ENCODE measurements around the gene AGBL1. TPM values are rescaled to one million over a fixed set of nuclear protein-coding genes. Genes with fewer than 3 reads are reported as not detected.

The AGBL1 gene
- total RNA-seq, 6 experiments from 2014 or later: not detected

- no peaks in the 10 kb centered on the region for H3K36me3 ChIP-seq
- no peak overlapping the region for H3K27ac ChIP-seq
- no peaks in the 10 kb centered on the region for H3K4me1 ChIP-seq
- WGBS (ENCODE audit: insufficient coverage, low coverage, low lambda C conversion rate, missing lambda C conversion rate): 23% methylated on average over 6 of the region's 8 CpGs
- intact Hi-C loops (cut with DNase I): no loop called here
- no peaks in the 10 kb centered on the region for H3K9me3 ChIP-seq
- H3K27me3 ChIP-seq: no peaks in the 10 kb centered on the region
- ATAC-seq (no peak), DNase-seq (no peak)
- TF ChIP-seq, protein P1, sequence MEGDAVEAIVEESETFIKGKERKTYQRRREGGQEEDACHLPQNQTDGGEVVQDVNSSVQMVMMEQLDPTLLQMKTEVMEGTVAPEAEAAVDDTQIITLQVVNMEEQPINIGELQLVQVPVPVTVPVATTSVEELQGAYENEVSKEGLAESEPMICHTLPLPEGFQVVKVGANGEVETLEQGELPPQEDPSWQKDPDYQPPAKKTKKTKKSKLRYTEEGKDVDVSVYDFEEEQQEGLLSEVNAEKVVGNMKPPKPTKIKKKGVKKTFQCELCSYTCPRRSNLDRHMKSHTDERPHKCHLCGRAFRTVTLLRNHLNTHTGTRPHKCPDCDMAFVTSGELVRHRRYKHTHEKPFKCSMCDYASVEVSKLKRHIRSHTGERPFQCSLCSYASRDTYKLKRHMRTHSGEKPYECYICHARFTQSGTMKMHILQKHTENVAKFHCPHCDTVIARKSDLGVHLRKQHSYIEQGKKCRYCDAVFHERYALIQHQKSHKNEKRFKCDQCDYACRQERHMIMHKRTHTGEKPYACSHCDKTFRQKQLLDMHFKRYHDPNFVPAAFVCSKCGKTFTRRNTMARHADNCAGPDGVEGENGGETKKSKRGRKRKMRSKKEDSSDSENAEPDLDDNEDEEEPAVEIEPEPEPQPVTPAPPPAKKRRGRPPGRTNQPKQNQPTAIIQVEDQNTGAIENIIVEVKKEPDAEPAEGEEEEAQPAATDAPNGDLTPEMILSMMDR (IDR thresholded peaks at IDR 0.05): no peak
- no peak for TF ChIP-seq POLR2A (IDR thresholded peaks at IDR 0.05)
- no peak overlapping the region for H3K4me3 ChIP-seq
Observed at GRCh38 chr15:86164232-86164898, 84.7 kb downstream of the AGBL1 start.

GRCh38 chr15:86165265-86166211, 85.9 kb downstream of the AGBL1 start:
- no peak for TF ChIP-seq POLR2A (IDR thresholded peaks at IDR 0.05)
- intact Hi-C loops (cut with DNase I): no loop called here
- DNase-seq (no peak), ATAC-seq (no peak)
- no peaks in the 10 kb centered on the region for H3K9me3 ChIP-seq
- H3K4me3 ChIP-seq: no peak overlapping the region
- no peaks in the 10 kb centered on the region for H3K27me3 ChIP-seq
- no peaks in the 10 kb centered on the region for H3K4me1 ChIP-seq
- no peak overlapping the region for H3K27ac ChIP-seq
- 54% methylated on average over 5 of the region's 5 CpGs for WGBS (ENCODE audit: insufficient coverage, low coverage, low lambda C conversion rate, missing lambda C conversion rate)
- H3K36me3 ChIP-seq: no peaks in the 10 kb centered on the region

- Histone ChIP-seq H3K4me3 (no peak overlapping the region), H3K9me3 (no peaks in the 10 kb centered on the region), H3K27me3 (no peaks in the 10 kb centered on the region), H3K4me1 (no peaks in the 10 kb centered on the region), H3K27ac (no peak overlapping the region), H3K36me3 (no peaks in the 10 kb centered on the region)
- DNase-seq (no peak), ATAC-seq (no peak)
- TF ChIP-seq, protein P1 (IDR thresholded peaks at IDR 0.05): no peak
- TF ChIP-seq POLR2A (IDR thresholded peaks at IDR 0.05): no peak
- intact Hi-C loops (cut with DNase I): no loop called here
Observed at GRCh38 chr15:86167841-86168240, 88.2 kb downstream of the AGBL1 start.

DNA sequence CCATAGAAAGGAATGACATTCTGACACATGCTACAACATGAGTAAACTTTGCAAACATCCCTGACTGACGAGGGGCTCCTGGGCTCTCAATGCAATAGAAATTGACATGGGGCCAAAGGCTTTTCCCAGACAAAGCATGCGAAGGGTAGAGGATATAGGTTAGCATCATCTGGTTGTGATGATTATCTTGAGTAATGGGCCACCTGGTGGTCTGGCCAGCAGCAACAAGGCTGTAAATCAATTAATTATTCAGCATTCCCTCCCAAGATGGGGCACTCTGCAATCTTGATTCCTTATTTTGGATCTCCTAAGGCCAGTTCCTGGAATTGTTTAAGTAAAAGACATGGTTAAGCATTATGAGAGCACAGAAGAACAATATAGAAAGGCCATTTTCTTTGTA, 99.2 kb downstream of the AGBL1 start:
- ATAC-seq: peak in 2 of 4 donors; percentile 29 to 35
- intact Hi-C loops (cut with DNase I): no loop called here
- no peak for DNase-seq
- Histone ChIP-seq H3K36me3 (no peaks in the 10 kb centered on the region), H3K27me3 (peaks cover 0 to 7% of the 10 kb centered on the region in 2 donors), H3K27ac (no peak overlapping the region), H3K4me1 (no peaks in the 10 kb centered on the region), H3K9me3 (no peaks in the 10 kb centered on the region), H3K4me3 (no peak overlapping the region)
- TF ChIP-seq, protein P1 (IDR thresholded peaks at IDR 0.05): peak in 3 of 4 donors; percentile 17 to 33 (median 21)
- no peak for TF ChIP-seq POLR2A (IDR thresholded peaks at IDR 0.05)
- WGBS (ENCODE audit: insufficient coverage, low coverage, low lambda C conversion rate, missing lambda C conversion rate): 34% methylated on average over 2 of the region's 2 CpGs

Measured in right lobe of liver (tissue), 6 donors.